ENCODE results near the gene ARHGEF5.
"Not testable (repeated sequence)": the region's sequence is repeated elsewhere in the genome, so short reads cannot be mapped to it uniquely, and the experiment has no call there.

GRCh38 chr7:144309702-144310101 lies 45.5 kb upstream of the ARHGEF5 start:
- TF ChIP-seq CTCF (IDR thresholded peaks at IDR 0.05); TEAD4 (IDR thresholded peaks at IDR 0.05; ENCODE audit: borderline replicate concordance, insufficient read depth); RCOR1 (IDR thresholded peaks at IDR 0.05; ENCODE audit: low read length); SIN3A (IDR thresholded peaks at IDR 0.05; ENCODE audit: borderline replicate concordance, low read depth, low read length); TAF1 (IDR thresholded peaks at IDR 0.05; ENCODE audit: borderline replicate concordance, low read depth, low read length); EZH2phosphoT487 (IDR thresholded peaks at IDR 0.05; ENCODE audit: borderline replicate concordance, low read depth); JUND (IDR thresholded peaks at IDR 0.05); MXI1 (IDR thresholded peaks at IDR 0.05; ENCODE audit: low read depth, low read length); FOSL2 (IDR thresholded peaks at IDR 0.05; ENCODE audit: borderline replicate concordance, low read depth); USF1 (IDR thresholded peaks at IDR 0.05; ENCODE audit: borderline replicate concordance, low read depth): not testable (repeated sequence)
- TF ChIP-seq, protein P1, sequence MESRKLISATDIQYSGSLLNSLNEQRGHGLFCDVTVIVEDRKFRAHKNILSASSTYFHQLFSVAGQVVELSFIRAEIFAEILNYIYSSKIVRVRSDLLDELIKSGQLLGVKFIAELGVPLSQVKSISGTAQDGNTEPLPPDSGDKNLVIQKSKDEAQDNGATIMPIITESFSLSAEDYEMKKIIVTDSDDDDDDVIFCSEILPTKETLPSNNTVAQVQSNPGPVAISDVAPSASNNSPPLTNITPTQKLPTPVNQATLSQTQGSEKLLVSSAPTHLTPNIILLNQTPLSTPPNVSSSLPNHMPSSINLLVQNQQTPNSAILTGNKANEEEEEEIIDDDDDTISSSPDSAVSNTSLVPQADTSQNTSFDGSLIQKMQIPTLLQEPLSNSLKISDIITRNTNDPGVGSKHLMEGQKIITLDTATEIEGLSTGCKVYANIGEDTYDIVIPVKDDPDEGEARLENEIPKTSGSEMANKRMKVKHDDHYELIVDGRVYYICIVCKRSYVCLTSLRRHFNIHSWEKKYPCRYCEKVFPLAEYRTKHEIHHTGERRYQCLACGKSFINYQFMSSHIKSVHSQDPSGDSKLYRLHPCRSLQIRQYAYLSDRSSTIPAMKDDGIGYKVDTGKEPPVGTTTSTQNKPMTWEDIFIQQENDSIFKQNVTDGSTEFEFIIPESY (IDR thresholded peaks at IDR 0.05; ENCODE audit: borderline replicate concordance, low read depth), result not testable (repeated sequence)
